Smooth muscle cell (in vitro differentiated cells): ENCODE measurements around the gene TBC1D10B. TPM values are rescaled to one million over a fixed set of nuclear protein-coding genes. Genes with fewer than 3 reads are reported as not detected.

ENCODE experiments used
- DNase-seq: peaks from one replicate; lab custom pipeline; 2025; ENCODE audit not compliant: unreplicated experiment; lab: John Stamatoyannopoulos, UW
- H2AFZ ChIP-seq: fragments of 200-600 bp; sonication (generic); 2 replicates; pipeline ENCODE4 v1.6.0; 2016; ENCODE audit warnings: antibody characterized with exemption, low read depth, mild to moderate bottlenecking
- H3F3A ChIP-seq: fragments of 200-600 bp; sonication (generic); 2 replicates; pipeline ENCODE4 v1.6.0; 2017; ENCODE audit warnings: antibody characterized with exemption, low read depth
- H3K27ac ChIP-seq: fragments of 200-600 bp; sonication (generic); 2 replicates; pipeline ENCODE4 v1.5.1; 2016; ENCODE audit warnings: low read depth, mild to moderate bottlenecking
- H3K27me3 ChIP-seq: fragments of 200-600 bp; sonication (generic); 2 replicates; pipeline ENCODE4 v1.6.1; 2016; ENCODE audit warnings: low read depth, mild to moderate bottlenecking
- H3K36me3 ChIP-seq: fragments of 200-600 bp; sonication (generic); 2 replicates; pipeline ENCODE4 v1.5.1; 2016; ENCODE audit warnings: low read depth
- H3K4me1 ChIP-seq: fragments of 200-600 bp; sonication (generic); 2 replicates; pipeline ENCODE4 v1.5.1; 2016; ENCODE audit warnings: low read depth
- H3K4me2 ChIP-seq: fragments of 200-600 bp; sonication (generic); 2 replicates; pipeline ENCODE4 v1.6.0; 2016; ENCODE audit warnings: mild to moderate bottlenecking
- H3K4me3 ChIP-seq: fragments of 200-600 bp; sonication (generic); 2 replicates; pipeline ENCODE4 v1.5.1; 2016; ENCODE audit warnings: mild to moderate bottlenecking
- H3K79me2 ChIP-seq: fragments of 200-600 bp; sonication (generic); 2 replicates; pipeline ENCODE4 v1.6.0; 2016; ENCODE audit warnings: low read depth, mild to moderate bottlenecking
- H3K9ac ChIP-seq: fragments of 200-600 bp; sonication (generic); 2 replicates; pipeline ENCODE4 v1.6.0; 2016; ENCODE audit warnings: low read depth
- H3K9me3 ChIP-seq: fragments of 200-600 bp; sonication (generic); replicated peaks from 2 replicates; pipeline ENCODE4 v1.5.1; 2016; ENCODE audit warnings: low read depth
- H4K20me1 ChIP-seq: fragments of 200-600 bp; sonication (generic); 2 replicates; pipeline ENCODE4 v1.6.0; 2016; ENCODE audit warnings: low read depth
- WGBS: methylation state at CpG from one replicate; pipeline ENCODE4 v1.1.7; 2016; ENCODE audit warnings: low lambda C conversion rate; 5-methylcytosine and 5-hydroxymethylcytosine counted together
- polyA plus RNA-seq: library from polyadenylated mRNA; unstranded; fragments of >200 nt; fragmentation: Nextera tagmentation; extraction: Ambion mirVana; gene quantifications from 2 replicates; pipeline ENCODE4 v1.2.1, GENCODE V29; 2016
- total RNA-seq: library from RNA; depleted of rRNA; stranded (reverse); fragments of >200 nt; gene quantifications from 2 replicates; pipeline ENCODE4 v1.2.3, GENCODE V29; 2014
- TF ChIP-seq, protein P1 (sequence below): fragments of 200-600 bp; sonication (generic); IDR thresholded peaks from 2 replicates; pipeline ENCODE4 v1.5.1; 2017; ENCODE audit warnings: borderline replicate concordance, mild to moderate bottlenecking, antibody characterized with exemption; ENCODE audit not compliant: insufficient read depth, poor library complexity, severe bottlenecking

The TBC1D10B gene
- total and polyA plus RNA-seq, 2 experiments from 2014 or later = 17.7 to 37.4 TPM

DNA sequence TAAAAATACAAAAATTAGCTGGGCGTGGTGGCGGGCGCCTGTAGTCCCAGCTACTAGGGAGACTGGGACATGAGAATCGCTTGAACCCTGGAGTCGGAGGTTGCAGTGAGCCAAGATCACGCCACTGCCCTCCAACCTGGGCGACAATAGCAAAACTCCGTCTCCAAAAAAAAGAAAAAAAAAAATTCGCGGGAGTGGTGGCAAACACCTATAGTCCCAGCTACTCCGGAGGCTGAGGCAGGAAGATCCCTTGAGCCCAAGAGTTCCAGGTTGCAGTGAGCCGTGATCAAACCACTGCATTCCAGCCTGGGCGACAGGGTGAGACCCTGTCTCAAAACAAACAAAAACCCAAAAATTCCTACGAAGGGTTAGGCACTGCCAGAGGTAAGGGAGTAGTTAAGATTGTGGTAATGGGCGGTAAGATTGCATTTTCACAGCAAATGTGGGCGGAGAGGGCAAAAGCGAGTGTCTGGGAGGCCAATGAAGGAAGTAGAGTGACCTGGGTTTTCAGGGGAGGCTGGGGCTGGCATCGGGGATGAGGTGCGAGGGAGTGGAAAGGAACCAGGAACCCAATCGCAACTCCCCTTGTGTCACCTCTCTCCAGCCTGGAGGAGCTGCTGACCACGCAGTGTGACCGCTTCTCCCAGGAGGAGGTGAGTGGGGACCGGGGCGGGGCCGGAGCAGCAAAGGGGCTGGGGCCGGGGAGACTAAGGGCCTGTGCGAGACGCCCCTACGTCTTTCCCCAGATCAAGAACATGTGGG lies 6.9 kb upstream of the TBC1D10B start:
- peak overlapping the region; percentile 89 for H2AFZ ChIP-seq
- H3K9ac ChIP-seq = peak overlapping the region; percentile 96
- peak overlapping the region; percentile 95 for H3K4me2 ChIP-seq
- WGBS = 49% methylated on average over 22 of the region's 29 CpGs
- peak overlapping the region; percentile 99 for H3K27ac ChIP-seq
- H3K27me3 ChIP-seq = no peaks in the 10 kb centered on the region
- H3K9me3 ChIP-seq = no peaks in the 10 kb centered on the region
- H3K4me1 ChIP-seq = peaks cover 14% of the 10 kb centered on the region
- no peaks in the 10 kb centered on the region for H3K79me2 ChIP-seq
- TF ChIP-seq, protein P1, sequence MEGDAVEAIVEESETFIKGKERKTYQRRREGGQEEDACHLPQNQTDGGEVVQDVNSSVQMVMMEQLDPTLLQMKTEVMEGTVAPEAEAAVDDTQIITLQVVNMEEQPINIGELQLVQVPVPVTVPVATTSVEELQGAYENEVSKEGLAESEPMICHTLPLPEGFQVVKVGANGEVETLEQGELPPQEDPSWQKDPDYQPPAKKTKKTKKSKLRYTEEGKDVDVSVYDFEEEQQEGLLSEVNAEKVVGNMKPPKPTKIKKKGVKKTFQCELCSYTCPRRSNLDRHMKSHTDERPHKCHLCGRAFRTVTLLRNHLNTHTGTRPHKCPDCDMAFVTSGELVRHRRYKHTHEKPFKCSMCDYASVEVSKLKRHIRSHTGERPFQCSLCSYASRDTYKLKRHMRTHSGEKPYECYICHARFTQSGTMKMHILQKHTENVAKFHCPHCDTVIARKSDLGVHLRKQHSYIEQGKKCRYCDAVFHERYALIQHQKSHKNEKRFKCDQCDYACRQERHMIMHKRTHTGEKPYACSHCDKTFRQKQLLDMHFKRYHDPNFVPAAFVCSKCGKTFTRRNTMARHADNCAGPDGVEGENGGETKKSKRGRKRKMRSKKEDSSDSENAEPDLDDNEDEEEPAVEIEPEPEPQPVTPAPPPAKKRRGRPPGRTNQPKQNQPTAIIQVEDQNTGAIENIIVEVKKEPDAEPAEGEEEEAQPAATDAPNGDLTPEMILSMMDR = no peak
- peaks cover 5% of the 10 kb centered on the region for H4K20me1 ChIP-seq
- peak overlapping the region; percentile 67 for H3K4me3 ChIP-seq
- no peak for DNase-seq
- no peaks in the 10 kb centered on the region for H3K36me3 ChIP-seq
- H3F3A ChIP-seq = no peaks in the 10 kb centered on the region

DNA sequence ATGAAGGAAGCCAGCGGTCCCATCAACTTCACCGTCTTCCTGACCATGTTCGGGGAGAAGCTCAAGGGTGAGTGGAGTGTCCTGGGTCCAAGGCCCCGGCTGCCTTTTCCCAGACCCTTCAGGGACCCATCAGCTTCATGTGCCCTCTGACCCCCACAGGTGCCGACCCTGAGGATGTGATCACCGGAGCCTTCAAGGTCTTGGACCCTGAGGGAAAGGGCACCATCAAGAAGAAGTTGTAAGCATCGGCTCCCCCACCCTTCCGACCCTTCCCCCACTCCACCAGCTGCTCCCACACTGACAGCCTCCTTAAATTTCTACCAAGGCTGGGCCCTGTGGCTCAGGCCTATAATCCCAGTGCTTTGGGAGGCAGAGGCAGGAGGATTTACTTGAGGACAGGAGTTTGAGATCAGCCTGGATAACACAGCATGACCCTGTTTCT lies 6.2 kb upstream of the TBC1D10B start:
- H4K20me1 ChIP-seq = peaks cover 5% of the 10 kb centered on the region
- TF ChIP-seq, protein P1 = no peak
- no peaks in the 10 kb centered on the region for H3K27me3 ChIP-seq
- 93% methylated on average over 8 of the region's 8 CpGs for WGBS
- peak overlapping the region; percentile 95 for H3K4me2 ChIP-seq
- no peaks in the 10 kb centered on the region for H3K36me3 ChIP-seq
- H3K27ac ChIP-seq = peak overlapping the region; percentile 99
- H3K79me2 ChIP-seq = no peaks in the 10 kb centered on the region
- no peak overlapping the region for H3K9ac ChIP-seq
- DNase-seq = no peak
- no peaks in the 10 kb centered on the region for H3F3A ChIP-seq
- H2AFZ ChIP-seq = no peak overlapping the region
- no peaks in the 10 kb centered on the region for H3K9me3 ChIP-seq
- H3K4me1 ChIP-seq = peaks cover 14% of the 10 kb centered on the region
- no peak overlapping the region for H3K4me3 ChIP-seq

DNA sequence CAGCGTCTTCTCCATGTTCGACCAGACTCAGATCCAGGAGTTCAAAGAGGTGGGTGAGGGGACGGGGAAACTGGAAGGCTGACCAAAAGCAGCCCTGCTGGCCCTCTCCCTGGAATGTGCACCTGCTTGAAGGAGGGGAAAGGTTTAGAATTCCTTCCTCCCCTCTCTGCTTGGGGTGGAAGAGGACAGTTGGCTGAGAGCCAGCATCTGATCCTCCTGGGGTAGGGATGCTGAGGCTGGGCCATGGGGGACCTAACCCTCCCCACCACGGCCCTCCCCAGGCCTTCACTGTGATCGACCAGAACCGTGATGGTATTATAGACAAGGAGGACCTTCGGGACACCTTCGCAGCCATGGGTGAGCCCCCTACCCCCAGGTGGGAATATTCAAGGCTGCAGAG lies 5.6 kb upstream of the TBC1D10B start:
- Histone ChIP-seq H3K4me1 (peaks cover 14% of the 10 kb centered on the region), H3K9me3 (no peaks in the 10 kb centered on the region), H3K4me2 (no peak overlapping the region), H3K27ac (no peak overlapping the region), H3K36me3 (no peaks in the 10 kb centered on the region), H4K20me1 (peaks cover 5% of the 10 kb centered on the region), H3K9ac (no peak overlapping the region), H3K4me3 (no peak overlapping the region), H3F3A (no peaks in the 10 kb centered on the region), H3K79me2 (no peaks in the 10 kb centered on the region), H2AFZ (no peak overlapping the region), H3K27me3 (no peaks in the 10 kb centered on the region)
- whole genome bisulfite sequencing = 91% methylated on average over 8 of the region's 8 CpGs
- TF ChIP-seq, protein P1 = no peak
- no peak for DNase-seq

DNA sequence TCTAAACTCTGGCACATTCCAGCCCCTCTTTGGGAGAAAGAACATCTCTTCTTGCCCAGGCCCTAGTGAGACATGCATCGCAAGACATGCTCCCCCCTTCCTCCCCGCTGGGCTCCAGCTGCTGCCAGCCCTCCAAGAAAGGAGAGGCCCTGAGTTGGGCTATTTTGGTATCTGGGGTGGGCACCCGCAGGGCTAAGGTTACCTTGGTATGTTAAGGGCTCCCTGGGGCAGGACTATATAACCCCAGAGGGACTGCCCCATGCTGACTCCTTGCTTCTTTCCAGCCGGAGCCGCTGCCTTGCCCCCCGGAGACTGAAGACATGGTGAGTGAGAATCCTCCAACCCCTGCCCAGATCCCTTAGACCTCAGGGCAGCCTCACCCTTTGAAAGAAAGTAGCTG lies 4.2 kb upstream of the TBC1D10B start, which contains the start of gene MYL11:
TSS of gene MYL11 (plus strand) at position 265 of the 400 bp plus-strand sequence. CDS start at position 321, 56 bp downstream.
- Histone ChIP-seq H2AFZ (no peak within 1 kb of the TSS), H3K4me1 (peaks cover 14% of the 10 kb centered on the region), H3K4me3 (no peak within 1 kb of the TSS), H4K20me1 (peaks cover 8% of the 10 kb centered on the region), H3K79me2 (peaks cover 3% of the 10 kb centered on the region), H3K9ac (no peak within 1 kb of the TSS), H3K27me3 (no peaks in the 10 kb centered on the region), H3K4me2 (no peak within 1 kb of the TSS), H3K9me3 (no peaks in the 10 kb centered on the region), H3K27ac (no peak within 1 kb of the TSS), H3F3A (no peaks in the 10 kb centered on the region), H3K36me3 (no peaks in the 10 kb centered on the region)
- TF ChIP-seq, protein P1 = no peak
- DNase-seq = no peak
- 89% methylated on average over 6 of the region's 6 CpGs for WGBS
